Transverse colon (tissue), 4 donors: Measurements from ENCODE around the gene SLC38A6. TPM values are rescaled to one million over a fixed set of nuclear protein-coding genes. Genes with fewer than 3 reads are reported as not detected.
A peak's percentile ranks its signal among the peaks of the same experiment; 100 is the strongest.

Source experiments
- DNase-seq: peaks from one replicate; pipeline ENCODE4 v3.0.0-alpha.2; 2019
- H3K27ac ChIP-seq, 4 donors: fragments of 200-600 bp; sonication (generic); 2 replicates each; pipeline ENCODE4 v1.5.1; 2016 to 2018; ENCODE audit warnings: inconsistent platforms in 4 of 4
- H3K27me3 ChIP-seq: fragments of 200-600 bp; sonication (generic); 2 replicates; pipeline ENCODE4 v1.5.1; 2017; ENCODE audit warnings: inconsistent platforms
- H3K36me3 ChIP-seq, 4 donors: fragments of 200-600 bp; sonication (generic); 2 replicates each; pipeline ENCODE4 v1.5.1; 2017 to 2019; ENCODE audit warnings: inconsistent platforms in 4 of 4
- H3K4me1 ChIP-seq, 4 donors: fragments of 200-600 bp; sonication (generic); 2 replicates each; pipeline ENCODE4 v1.5.1; 2017 to 2020; ENCODE audit warnings: inconsistent platforms in 4 of 4
- H3K4me3 ChIP-seq, 4 donors: fragments of 200-600 bp; sonication (generic); 1 replicate in 1 of 4; 2 replicates in 3 of 4; pipeline versions ENCODE4 v1.5.1 to v1.6.1; 2017 to 2019; ENCODE audit warnings: inconsistent platforms in 4 of 4
- H3K9me3 ChIP-seq, 2 donors: fragments of 200-600 bp; sonication (generic); 2 replicates each; pipeline ENCODE4 v1.5.1; 2017 to 2019; ENCODE audit warnings: inconsistent platforms in 2 of 2
- EP300 ChIP-seq: sonication (generic); formaldehyde crosslinking; IDR thresholded peaks from one replicate; pipeline ENCODE4 v1.6.1; 2017; ENCODE audit warnings: antibody characterized with exemption, low read depth
- POLR2AphosphoS5 ChIP-seq, 3 donors: sonication (generic); formaldehyde crosslinking; IDR thresholded peaks; one replicate each; pipeline ENCODE4 v1.6.1; 2016; ENCODE audit warnings: antibody characterized with exemption in 3 of 3
- WGBS, 2 donors: methylation state at CpG; one replicate each; pipeline ENCODE4 v1.1.5; 2018; ENCODE audit warnings: low coverage in 1 of 2; 5-methylcytosine and 5-hydroxymethylcytosine counted together
- in situ Hi-C, 4 donors: fragments of 200-750 bp; cut with MboI; loops; one replicate each; pipeline versions ENCODE4 v1.15.0 to v1.15.1; 2017; ENCODE audit warnings: low sequenced_read_pairs in 3 of 4, low pct_ligation_motif_present in 1 of 4, low pct_unique_long_range_greater_than_20kb in 1 of 4
- intact Hi-C: fragments of 100-400 bp; cut with DNase I; formaldehyde crosslinking; loops from one replicate; pipeline ENCODE4 v1.15.1; 2023; ENCODE audit warnings: low total_unique reads
- total RNA-seq, 4 donors: library from RNA; depleted of rRNA; stranded (reverse); fragments of >200 nt; gene quantifications; one replicate each; pipeline ENCODE4 v1.1.0, GENCODE V29; 2016
- TF ChIP-seq, protein P1 (sequence below), 5 experiments: fragments of 200-600 bp in 3 of 5; fragments of 450-650 bp in 2 of 5; sonication (generic) in 3 of 5; IDR thresholded peaks; 1 replicate in 2 of 5; 2 replicates in 3 of 5; pipeline ENCODE4 v1.5.1; 2016 to 2017; ENCODE audit warnings: antibody characterized with exemption in 5 of 5, inconsistent platforms in 3 of 5, mild to moderate bottlenecking in 2 of 5, moderate library complexity in 1 of 5

SLC38A6 gene
- total RNA-seq, 4 donors from 2014 or later, result 7.9 to 20.6 (median 10.0) TPM; not detected in 1

DNA sequence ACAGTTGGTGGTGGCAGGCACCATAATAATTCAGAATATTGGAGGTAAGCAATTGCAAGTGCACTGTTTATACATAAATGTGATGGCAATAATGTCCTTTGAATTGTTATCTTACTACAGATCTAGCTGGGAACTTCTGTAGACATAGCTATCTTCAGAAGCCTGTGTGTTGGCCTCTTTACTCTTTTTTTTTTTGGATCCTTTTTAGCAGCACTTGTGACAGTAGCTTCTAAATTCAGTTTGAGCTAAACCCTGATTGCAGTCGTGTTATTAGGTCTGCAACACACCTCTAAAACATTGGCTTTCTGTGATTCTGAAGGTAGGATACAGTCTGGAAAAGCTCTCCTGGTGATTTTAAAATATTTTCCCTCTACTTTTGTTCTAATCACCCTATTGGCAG lies 38.5 kb downstream of the SLC38A6 start:
- no peaks in the 10 kb centered on the region for H3K27me3 ChIP-seq
- intact Hi-C loops, result no loop called here
- H3K4me3 ChIP-seq, result no peak overlapping the region
- DNase-seq, result no peak
- no peaks in the 10 kb centered on the region for H3K4me1 ChIP-seq
- no peak overlapping the region for H3K27ac ChIP-seq
- in situ Hi-C loops, result loop anchor here in 1 of 4 donors (5.0 kb wide), 1 partner anchor 387 kb away; no protein-coding TSS in a partner anchor
- TF ChIP-seq, protein P1, sequence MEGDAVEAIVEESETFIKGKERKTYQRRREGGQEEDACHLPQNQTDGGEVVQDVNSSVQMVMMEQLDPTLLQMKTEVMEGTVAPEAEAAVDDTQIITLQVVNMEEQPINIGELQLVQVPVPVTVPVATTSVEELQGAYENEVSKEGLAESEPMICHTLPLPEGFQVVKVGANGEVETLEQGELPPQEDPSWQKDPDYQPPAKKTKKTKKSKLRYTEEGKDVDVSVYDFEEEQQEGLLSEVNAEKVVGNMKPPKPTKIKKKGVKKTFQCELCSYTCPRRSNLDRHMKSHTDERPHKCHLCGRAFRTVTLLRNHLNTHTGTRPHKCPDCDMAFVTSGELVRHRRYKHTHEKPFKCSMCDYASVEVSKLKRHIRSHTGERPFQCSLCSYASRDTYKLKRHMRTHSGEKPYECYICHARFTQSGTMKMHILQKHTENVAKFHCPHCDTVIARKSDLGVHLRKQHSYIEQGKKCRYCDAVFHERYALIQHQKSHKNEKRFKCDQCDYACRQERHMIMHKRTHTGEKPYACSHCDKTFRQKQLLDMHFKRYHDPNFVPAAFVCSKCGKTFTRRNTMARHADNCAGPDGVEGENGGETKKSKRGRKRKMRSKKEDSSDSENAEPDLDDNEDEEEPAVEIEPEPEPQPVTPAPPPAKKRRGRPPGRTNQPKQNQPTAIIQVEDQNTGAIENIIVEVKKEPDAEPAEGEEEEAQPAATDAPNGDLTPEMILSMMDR (IDR thresholded peaks at IDR 0.05), result no peak
- TF ChIP-seq POLR2AphosphoS5 (IDR thresholded peaks at IDR 0.05), result no peak
- H3K9me3 ChIP-seq, result no peaks in the 10 kb centered on the region
- H3K36me3 ChIP-seq, result no peaks in the 10 kb centered on the region
- WGBS, 2 donors, result 60 to 72% methylated on average over 1 of the region's 1 CpG

DNA sequence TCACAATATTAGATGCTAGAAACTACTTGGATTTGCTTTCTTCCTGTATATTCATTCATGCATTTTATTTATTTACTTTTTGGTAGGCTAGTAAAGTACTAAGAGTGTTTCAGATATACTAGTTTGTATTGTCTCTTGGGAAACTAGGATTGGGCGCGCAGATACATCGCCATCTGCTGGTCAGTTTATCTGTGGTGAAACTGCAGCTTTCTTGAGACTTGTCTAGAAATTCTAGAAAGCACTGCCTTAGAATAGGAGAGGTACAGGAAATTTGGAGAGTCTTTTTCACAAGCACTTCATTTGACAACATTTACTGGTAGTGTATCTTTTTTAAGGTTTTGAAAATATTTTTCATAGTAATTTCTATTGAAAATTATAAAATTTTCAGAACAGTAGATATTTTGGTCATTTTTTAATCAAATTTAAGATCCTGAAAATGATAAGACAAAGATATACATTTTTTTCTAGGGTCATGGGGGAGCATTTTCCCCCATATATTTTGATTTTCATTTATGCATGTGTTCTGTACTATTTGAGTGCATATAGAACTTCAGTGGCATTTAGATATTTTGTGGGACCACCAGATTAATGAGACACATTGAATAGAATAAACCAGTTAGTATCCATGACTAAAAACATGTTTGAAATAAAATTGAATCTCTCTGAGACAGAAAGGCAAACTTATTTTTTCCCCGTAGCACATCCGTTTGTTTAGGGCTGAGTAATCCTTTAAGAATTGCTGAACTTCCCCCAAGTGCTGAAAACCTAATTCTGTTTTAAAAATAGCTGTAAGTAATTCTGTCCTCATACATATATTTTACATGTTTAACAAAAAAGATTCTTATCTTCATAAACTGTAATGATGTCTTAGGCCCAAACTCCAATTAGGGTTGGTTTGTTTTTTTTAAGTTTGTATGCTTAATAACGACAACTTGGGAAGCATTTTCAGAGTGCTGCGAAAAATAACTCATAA lies 44.5 kb downstream of the SLC38A6 start:
- Histone ChIP-seq H3K36me3 (no peaks in the 10 kb centered on the region), H3K4me1 (no peaks in the 10 kb centered on the region), H3K27ac (no peak overlapping the region), H3K27me3 (no peaks in the 10 kb centered on the region), H3K9me3 (no peaks in the 10 kb centered on the region), H3K4me3 (no peak overlapping the region)
- in situ Hi-C loops, result loop anchor here in 2 of 4 donors (10.0 kb wide), 1 partner anchor 401 kb away; no protein-coding TSS in a partner anchor
- peak; percentile 54 for DNase-seq
- WGBS, 2 donors, result 44 to 53% methylated on average over 7 of the region's 7 CpGs
- intact Hi-C loops, result loop anchor here (10.0 kb wide), 1 partner anchor 401 kb away; no protein-coding TSS in a partner anchor
- no peak for TF ChIP-seq EP300
- TF ChIP-seq, protein P1 (IDR thresholded peaks at IDR 0.05), result peak; percentile 73 to 86 (median 82)

DNA sequence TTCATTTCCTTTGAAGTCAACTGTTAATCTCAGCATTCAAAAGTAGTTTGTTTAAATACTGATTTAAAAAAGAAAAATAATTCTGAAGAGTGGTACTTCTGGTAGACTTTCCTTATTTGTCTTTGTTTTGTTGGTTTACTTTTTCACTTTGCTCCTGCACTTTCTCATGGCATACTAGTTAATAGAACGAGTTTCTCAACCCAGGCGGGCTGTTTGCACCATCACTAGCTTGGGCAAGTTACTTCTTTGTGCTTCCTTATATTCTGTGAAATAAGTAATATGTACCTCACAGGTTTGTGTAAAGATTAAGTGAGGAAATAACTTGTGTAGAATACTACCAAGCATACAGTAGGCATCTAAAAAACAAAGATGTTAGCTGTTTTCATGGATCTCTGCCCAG lies 45.5 kb downstream of the SLC38A6 start:
- in situ Hi-C loops, result loop anchor here in 2 of 4 donors (10.0 kb wide), 1 partner anchor 402 kb away; no protein-coding TSS in a partner anchor

DNA sequence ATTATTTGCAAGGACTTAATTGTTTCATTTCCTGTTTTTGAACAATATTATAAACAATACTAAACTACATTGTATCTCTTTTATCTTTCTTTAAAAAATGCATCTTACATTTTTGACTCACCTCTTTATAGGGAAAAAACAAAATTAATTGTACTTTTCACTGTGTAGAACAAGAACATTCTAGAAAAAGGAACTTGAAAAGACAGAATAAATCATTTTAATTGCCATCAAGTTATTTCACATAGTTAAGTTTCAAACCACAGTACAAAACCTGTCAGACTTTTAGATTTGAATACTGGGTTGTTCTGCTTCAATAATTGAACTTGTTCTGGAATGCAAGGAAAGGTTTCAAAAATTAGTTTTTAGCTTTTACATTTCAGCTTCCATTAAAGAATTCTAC lies 50.0 kb downstream of the SLC38A6 start:
- in situ Hi-C loops (no loop called here), intact Hi-C loops (no loop called here)
- Histone ChIP-seq H3K36me3 (no peaks in the 10 kb centered on the region), H3K4me1 (no peaks in the 10 kb centered on the region), H3K27me3 (no peaks in the 10 kb centered on the region), H3K27ac (no peak overlapping the region), H3K9me3 (no peaks in the 10 kb centered on the region), H3K4me3 (no peak overlapping the region)
- DNase-seq, result no peak
- no peak for TF ChIP-seq POLR2AphosphoS5 (IDR thresholded peaks at IDR 0.05)

More for the DNA sequence above, 45.5 kb downstream of the SLC38A6 start:
- no peak for DNase-seq
- no peaks in the 10 kb centered on the region for H3K27me3 ChIP-seq
- TF ChIP-seq, protein P1 (IDR thresholded peaks at IDR 0.05), result no peak
- TF ChIP-seq POLR2AphosphoS5 (IDR thresholded peaks at IDR 0.05), result no peak
- no peak overlapping the region for H3K27ac ChIP-seq
- 93 to 94% methylated on average over 2 of the region's 2 CpGs for WGBS, 2 donors
- intact Hi-C loops, result loop anchor here (10.0 kb wide), 1 partner anchor 402 kb away; no protein-coding TSS in a partner anchor
- H3K36me3 ChIP-seq, result no peaks in the 10 kb centered on the region
- no peaks in the 10 kb centered on the region for H3K9me3 ChIP-seq
- H3K4me1 ChIP-seq, result no peaks in the 10 kb centered on the region
- H3K4me3 ChIP-seq, result no peak overlapping the region
